AG09319 (cell line): ENCODE measurements around the gene OSBPL7.
A peak's percentile ranks its signal among the peaks of the same experiment; 100 is the strongest.

Experiments used
- DNase-seq: peaks from one replicate; pipeline ENCODE4 v3.0.0-alpha.2; 2010; ENCODE audit warnings: low read depth; ENCODE audit errors: extremely low read depth
- CTCF ChIP-seq: IDR thresholded peaks from 2 replicates; pipeline ENCODE4 v1.5.1; 2011; ENCODE audit warnings: low read depth, mild to moderate bottlenecking, inconsistent platforms, low read length, moderate library complexity

OSBPL7 gene

GRCh38 chr17:47821424-47822391 lies at the start of gene OSBPL7:
TSS of gene OSBPL7 (minus strand) at chr17:47821794. CDS start at chr17:47820278, 1,516 bp downstream.
- peak; percentile 19 for TF ChIP-seq CTCF
- DNase-seq = peak; percentile 31

GRCh38 chr17:47871048-47871447 lies 49.5 kb upstream of the OSBPL7 start:
- DNase-seq = no peak
- TF ChIP-seq CTCF = no peak

- DNase-seq = no peak
- TF ChIP-seq CTCF = no peak
Observed at GRCh38 chr17:47870056-47870455, 48.5 kb upstream of the OSBPL7 start.

GRCh38 chr17:47869114-47869513 lies 47.5 kb upstream of the OSBPL7 start:
- DNase-seq = no peak
- TF ChIP-seq CTCF = no peak

- DNase-seq = no peak
- TF ChIP-seq CTCF = no peak
Observed at GRCh38 chr17:47867813-47868533, 46.4 kb upstream of the OSBPL7 start.

GRCh38 chr17:47866941-47867340 lies 45.3 kb upstream of the OSBPL7 start:
- no peak for DNase-seq

More at GRCh38 chr17:47866941-47867340, 45.3 kb upstream of the OSBPL7 start:
- no peak for TF ChIP-seq CTCF
